GM19468 (cell line): Measurements from ENCODE around the gene PPP4R3B.
"Not testable (repeated sequence)": the region's sequence is repeated elsewhere in the genome, so short reads cannot be mapped to it uniquely, and the experiment has no call there.

Experiments
- ATAC-seq: cut with Tn5 transposase; IDR thresholded peaks from one replicate; pipeline ENCODE4 v1.9.1; 2021; ENCODE audit warnings: mild to moderate bottlenecking, moderate library complexity, moderate number of reproducible peaks; ENCODE audit not compliant: unreplicated experiment; ENCODE audit errors: extremely low read depth

The PPP4R3B gene

DNA sequence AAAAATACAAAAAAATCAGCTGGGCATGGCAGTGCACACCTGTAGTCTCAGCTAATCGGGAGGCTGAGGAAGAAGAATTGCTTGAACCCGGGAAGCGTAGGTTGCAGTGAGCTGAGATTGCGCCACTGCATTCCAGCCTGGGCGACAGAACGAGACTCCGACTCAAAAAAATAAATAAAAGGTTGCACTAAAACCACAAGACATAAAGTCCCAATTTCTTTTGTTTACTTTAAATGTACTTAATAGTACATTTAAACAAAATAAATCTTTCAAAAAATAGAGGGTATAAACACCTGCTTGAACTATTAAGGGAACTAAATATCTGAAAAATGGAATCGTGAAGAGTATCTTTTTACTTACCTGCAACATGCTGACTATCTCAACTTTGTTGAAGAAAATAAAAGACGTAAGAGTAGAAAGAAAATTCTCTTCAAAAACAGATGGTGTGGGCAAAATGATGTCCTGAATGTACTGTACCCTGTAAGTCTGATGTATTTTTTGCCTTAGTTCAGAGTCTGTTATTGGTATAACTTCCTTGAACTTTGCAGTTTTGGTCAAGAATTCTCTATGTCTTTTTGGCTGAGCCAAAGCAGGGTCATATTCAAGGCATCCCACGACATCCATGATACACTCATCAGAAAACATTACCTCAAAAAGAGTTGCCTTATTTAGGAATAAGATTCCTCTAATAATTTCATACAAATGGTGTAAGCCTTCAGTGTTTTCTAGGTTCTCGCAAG lies 19.2 kb downstream of the PPP4R3B start:
- ATAC-seq, result no peak

- not testable (repeated sequence) for ATAC-seq
Measured at GRCh38 chr2:55596795-55597194, 20.6 kb downstream of the PPP4R3B start.

DNA sequence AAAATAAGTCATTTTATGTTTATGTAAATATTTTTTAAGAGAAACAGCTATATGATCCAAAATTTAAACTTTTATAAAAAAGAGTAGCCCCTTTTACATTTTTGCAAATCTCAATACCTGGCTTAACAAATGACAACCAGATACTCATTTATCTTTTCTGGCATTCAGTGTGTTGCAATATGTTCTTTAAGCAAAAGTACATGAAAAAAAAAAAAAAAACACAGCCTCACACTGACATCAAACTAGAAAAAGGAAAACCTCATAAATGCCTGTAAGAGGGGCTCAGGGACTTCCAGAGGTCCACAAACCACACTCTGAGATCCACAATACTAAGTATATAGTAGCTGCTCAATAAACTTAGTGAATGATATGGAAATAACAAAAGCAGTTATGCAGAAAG lies 21.9 kb downstream of the PPP4R3B start:
- no peak for ATAC-seq

GRCh38 chr2:55592130-55592529 lies 25.3 kb downstream of the PPP4R3B start:
- no peak for ATAC-seq

DNA sequence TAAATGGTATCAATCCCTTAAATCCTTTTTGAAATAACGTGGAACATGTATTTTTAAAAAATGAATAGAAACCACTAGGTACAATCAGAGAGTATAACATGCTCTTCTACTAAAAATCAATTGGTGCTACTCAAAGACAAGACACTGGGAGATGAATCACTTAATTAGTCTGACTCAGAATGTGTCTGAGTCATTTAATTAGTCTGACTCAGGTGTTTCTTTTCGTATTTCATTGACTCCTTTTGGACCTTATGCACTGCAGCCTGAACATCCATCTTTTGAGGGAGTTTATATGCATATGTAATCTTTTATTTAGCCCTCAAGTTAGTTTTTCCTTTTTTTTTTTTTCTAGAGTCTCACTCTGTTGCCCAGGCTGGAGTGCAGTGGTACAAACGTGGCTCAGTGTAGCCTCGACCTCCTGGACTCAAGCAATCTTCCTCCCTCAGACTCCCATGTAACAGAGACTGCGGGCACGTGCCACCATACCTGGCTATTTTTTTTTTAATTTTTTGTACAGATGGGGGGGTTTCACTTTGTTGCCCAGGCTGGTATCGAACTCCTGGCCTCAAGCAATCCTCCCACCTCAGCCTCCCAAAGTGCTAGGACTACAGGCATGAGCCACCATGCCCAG lies 26.5 kb downstream of the PPP4R3B start:
- no peak for ATAC-seq

GRCh38 chr2:55585451-55586080 lies 31.9 kb downstream of the PPP4R3B start:
- no peak for ATAC-seq

GRCh38 chr2:55581874-55582547 lies 35.4 kb downstream of the PPP4R3B start:
- no peak for ATAC-seq

GRCh38 chr2:55581435-55581834 lies 36.0 kb downstream of the PPP4R3B start:
- ATAC-seq, result no peak

DNA sequence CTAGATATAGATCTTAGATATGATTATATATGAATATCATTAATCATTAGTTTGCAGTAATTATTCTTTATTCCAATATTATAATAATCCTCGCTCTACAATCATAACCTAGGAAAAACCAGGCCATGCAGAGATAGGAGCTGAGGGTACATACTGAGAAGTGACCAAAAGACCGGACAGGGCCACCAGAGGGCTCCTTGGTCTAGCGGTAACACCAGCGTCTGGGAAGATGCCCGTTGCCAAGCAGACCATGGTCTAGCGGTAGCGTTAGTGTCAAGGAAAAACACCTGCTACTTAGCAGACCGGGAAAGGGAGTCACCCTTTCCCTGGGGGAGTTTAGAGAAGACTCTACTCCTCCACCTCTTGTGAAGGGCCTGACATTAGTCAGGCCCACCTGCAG lies 48.4 kb downstream of the PPP4R3B start:
- not testable (repeated sequence) for ATAC-seq

DNA sequence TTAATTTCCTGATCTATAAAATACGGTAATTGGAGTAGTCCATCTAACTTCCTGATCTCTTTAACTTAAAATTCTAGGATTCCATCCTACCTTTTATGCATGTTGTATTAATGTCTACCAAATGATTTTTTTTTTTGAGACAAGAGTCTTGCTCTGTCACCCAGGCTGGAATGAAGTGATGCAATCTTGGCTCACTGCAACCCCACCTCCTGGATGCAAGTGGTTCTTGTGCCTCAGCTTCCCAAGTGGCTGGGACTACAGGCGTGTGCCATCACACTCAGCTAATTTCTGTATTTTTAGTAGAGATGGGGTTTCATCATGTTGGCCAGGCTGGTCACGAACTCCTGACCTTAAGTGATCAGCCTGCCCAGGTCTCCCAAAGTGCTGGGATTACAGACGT lies 50.1 kb downstream of the PPP4R3B start:
- ATAC-seq, result no peak

DNA sequence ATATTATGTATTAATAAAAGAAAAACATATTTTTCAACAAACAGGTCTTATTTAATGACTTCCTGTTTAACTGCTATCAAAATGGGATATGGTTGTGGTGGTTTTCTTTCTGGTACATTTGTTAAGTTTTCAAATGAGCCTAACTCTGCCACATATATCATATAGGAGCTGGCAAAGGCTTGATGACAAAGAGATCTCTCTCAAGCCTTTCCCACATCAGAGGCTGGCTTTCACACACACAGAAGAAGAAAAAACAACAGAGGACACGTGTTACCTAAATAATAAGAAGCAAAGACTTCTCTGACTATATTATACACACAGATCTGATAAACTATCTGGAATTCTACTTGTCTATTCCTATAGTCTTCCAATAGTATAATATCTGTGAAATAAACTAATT lies 51.8 kb downstream of the PPP4R3B start:
- no peak for ATAC-seq

- no peak for ATAC-seq
Measured at GRCh38 chr2:55560855-55561254, 56.6 kb downstream of the PPP4R3B start.

DNA sequence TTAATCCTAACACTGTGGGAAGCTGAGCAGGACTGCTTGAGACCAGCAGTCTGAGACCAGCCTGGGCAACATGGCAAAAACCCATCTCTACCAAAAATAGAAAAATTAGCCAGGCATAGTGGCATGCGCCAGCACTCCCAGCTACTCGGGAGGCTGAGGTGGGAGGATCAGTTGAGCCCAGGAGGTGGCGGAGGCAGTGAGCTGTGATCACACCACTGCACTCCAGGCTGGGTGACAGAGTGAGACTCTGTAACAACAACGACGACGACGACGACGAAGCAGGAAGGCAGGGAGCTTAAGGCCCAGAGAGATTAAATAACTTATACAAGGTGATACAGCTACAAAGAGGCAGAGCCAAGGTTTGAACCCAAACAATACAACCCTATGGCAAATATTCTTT lies 60.6 kb downstream of the PPP4R3B start:
- ATAC-seq, result no peak

- no peak for ATAC-seq
Measured at GRCh38 chr2:55555977-55556376, 61.4 kb downstream of the PPP4R3B start.

DNA sequence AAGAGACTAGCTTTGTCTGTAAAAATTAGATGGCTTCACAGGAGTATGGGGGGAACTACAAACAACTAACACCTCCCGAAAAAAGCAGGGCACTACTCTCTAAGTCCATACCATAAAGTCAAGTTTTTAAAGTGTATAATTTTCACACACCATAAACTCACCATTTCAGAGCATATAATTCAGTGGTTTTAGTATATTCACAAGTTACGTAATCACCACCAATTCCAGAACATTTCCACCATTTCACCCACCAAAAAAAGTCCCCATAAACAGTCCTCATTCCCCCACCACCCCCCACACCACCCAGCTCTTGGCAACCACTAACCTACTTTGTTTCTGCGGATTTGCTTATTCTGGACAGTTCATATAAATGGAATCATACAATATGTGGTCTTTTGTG lies 64.1 kb downstream of the PPP4R3B start:
- no peak for ATAC-seq

GRCh38 chr2:55550368-55551102 lies 66.9 kb downstream of the PPP4R3B start:
- no peak for ATAC-seq

- not testable (repeated sequence) for ATAC-seq
Measured at GRCh38 chr2:55547679-55548078, 69.7 kb downstream of the PPP4R3B start.

DNA sequence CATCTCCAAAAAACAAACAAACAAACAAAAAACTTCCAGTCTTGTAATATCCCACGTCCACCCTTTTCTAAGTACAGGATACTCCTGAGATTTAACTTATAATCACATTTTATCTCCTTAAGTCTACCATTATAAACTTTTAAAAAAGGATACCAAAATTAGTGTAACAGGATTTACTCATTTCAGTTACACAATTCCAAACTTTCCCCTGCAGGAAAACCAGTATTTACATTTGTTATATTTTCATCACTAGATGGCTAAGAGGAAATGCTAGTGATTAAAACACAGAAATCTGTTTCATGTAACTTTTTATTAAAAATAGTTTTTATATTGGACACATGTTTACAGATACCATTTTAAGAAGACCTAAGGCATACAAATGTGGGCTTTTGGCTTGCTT lies 70.4 kb downstream of the PPP4R3B start:
- no peak for ATAC-seq

DNA sequence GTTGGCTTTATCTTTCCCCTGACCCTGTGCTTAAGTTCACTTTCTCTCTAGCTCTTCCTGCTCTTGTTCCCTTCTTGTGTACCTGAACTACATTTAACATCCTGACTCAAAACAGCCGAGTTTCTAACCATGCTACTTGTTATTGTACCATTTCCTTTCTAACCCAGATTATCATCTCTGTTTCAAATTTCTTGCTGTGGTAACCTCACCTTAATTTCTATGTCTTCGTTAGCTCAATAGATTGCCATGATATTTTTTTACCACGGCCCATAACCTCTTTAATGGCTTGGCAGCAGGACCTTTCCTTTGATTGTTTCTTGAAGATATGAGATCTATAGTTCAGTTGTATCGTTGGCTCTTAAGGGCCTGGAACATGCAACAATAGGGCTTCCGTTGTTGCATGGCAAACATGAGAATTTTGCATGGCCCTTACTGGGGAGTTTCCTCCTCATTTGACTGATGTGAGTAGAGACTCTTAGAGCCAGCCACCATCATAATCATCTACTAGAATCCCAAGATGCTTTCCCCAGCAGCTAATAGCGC lies 86.8 kb downstream of the PPP4R3B start:
- ATAC-seq, result no peak

- no peak for ATAC-seq
Measured at GRCh38 chr2:55526174-55526573, 91.2 kb downstream of the PPP4R3B start.
